BE2C (cell line): ENCODE results near the gene ZNF808.
A peak's percentile ranks its signal among the peaks of the same experiment; 100 is the strongest.
"Not testable (repeated sequence)": the region's sequence is repeated elsewhere in the genome, so short reads cannot be mapped to it uniquely, and the experiment has no call there.

ENCODE experiments used
- DNase-seq: peaks from one replicate; pipeline ENCODE4 v3.0.0-alpha.2; 2020
- H3K27me3 ChIP-seq: fragments of 250-450 bp; sonication (Bioruptor Pico); 2 replicates; pipeline ENCODE4 v1.5.1; 2020; ENCODE audit warnings: mild to moderate bottlenecking
- H3K36me3 ChIP-seq: fragments of 250-450 bp; sonication (Bioruptor Pico); 2 replicates; pipeline ENCODE4 v1.5.1; 2020; ENCODE audit warnings: mild to moderate bottlenecking
- H3K4me1 ChIP-seq: fragments of 250-450 bp; sonication (Bioruptor Pico); 2 replicates; pipeline ENCODE4 v1.5.1; 2020
- H3K4me3 ChIP-seq: 2 replicates; pipeline ENCODE4 v1.5.1; 2011; ENCODE audit warnings: low read depth, low read length
- H3K9me3 ChIP-seq: fragments of 250-450 bp; sonication (Bioruptor Pico); 2 replicates; pipeline ENCODE4 v1.5.1; 2020
- TF ChIP-seq, protein P1 (sequence below): IDR thresholded peaks from 2 replicates; pipeline ENCODE4 v1.5.1; 2012; ENCODE audit warnings: mild to moderate bottlenecking, low read depth, low read length

ZNF808 gene

DNA sequence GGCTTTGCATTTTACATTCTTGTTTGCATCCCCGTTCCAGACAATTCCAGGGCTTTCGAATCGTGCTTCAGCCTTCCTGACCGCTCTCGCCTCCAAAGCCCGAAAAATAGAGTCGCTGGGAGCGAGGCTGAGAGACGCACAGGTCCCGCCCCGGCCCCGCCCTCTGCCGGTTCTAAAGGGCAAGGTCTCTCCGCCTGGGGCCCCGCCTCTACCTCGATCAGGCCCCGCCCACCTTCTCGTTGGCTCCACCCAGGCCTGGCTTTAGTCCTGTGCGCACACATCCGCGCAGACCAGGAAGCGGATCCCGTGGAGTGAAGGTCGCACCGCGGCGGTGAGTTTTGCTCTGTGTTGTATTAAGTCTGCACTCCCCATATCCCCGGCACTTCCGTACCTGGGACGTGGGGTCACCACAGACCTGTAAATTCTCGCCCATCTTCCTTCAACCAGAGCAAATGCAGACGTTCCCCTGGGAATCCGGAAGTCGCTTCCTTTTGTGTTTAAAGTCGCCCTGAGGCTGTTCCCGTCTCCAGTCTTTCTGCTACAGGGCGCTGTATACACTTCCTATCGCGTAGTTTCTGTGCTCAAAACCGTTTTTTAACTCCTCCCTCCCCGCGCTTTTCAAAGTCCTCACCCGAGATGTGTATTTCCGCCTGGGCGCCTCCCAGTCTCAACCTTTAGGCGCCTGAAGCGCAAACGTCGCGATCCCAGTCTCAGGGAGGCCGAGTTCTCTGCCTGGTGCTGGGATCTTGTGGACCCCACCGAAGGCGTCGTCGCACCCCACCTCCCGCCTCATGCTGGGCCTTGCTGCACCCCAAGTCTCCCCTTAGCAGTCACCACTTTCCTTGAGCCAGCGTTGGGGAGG is 42.8 kb downstream of the ZNF808 start, which contains the start of gene ZNF701:
TSS of gene ZNF701 (plus strand) at position 288 of the 862 bp plus-strand sequence. CDS start 3,861 bp downstream, outside the sequence.
- DNase-seq = peak; percentile 95
- TF ChIP-seq, protein P1, sequence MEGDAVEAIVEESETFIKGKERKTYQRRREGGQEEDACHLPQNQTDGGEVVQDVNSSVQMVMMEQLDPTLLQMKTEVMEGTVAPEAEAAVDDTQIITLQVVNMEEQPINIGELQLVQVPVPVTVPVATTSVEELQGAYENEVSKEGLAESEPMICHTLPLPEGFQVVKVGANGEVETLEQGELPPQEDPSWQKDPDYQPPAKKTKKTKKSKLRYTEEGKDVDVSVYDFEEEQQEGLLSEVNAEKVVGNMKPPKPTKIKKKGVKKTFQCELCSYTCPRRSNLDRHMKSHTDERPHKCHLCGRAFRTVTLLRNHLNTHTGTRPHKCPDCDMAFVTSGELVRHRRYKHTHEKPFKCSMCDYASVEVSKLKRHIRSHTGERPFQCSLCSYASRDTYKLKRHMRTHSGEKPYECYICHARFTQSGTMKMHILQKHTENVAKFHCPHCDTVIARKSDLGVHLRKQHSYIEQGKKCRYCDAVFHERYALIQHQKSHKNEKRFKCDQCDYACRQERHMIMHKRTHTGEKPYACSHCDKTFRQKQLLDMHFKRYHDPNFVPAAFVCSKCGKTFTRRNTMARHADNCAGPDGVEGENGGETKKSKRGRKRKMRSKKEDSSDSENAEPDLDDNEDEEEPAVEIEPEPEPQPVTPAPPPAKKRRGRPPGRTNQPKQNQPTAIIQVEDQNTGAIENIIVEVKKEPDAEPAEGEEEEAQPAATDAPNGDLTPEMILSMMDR = peak; percentile 25; the same call in 1 of the 2 replicates

DNA sequence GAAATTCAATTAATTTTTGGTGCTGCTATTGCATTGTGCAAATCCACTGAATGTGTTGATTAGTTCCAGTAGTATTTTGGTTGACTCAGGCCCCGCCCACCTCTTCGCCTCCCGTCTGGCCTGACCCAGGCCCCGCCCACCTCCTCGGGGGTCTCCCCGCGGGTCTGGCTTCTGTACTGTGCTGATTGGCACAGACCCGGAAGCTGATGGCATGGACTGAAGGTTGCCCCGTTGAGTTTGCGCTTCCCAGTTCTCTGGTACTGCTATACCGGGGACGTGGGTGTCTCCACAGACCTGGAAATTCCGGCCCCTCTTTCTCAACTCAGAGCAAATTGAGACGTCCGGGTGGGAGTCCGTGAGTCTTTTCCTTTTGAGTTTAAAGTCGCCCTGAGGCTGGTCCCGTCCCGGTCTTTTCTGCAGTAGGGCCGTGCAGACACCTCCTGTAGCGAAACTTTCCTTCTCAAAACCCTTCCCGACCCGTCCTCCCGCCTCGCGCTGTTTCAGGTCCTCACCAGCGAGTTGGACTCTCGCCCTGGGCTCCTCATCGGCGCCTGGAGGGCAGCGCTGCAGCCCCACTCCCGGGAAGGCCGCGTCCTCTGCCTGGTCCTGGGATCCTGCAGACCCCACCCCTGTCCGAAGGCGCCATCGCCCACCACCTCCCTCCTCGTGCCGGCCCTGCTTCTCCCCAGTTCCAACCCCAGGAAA is 57.4 kb downstream of the ZNF808 start:
- H3K36me3 ChIP-seq = no peaks in the 10 kb centered on the region
- H3K9me3 ChIP-seq = no peaks in the 10 kb centered on the region
- no peaks in the 10 kb centered on the region for H3K4me1 ChIP-seq
- DNase-seq = no peak
- TF ChIP-seq, protein P1 = no peak
- H3K4me3 ChIP-seq = no peak overlapping the region
- no peaks in the 10 kb centered on the region for H3K27me3 ChIP-seq

More for the DNA sequence above, 42.8 kb downstream of the ZNF808 start, which contains the start of gene ZNF701:
- H3K9me3 ChIP-seq = no peaks in the 10 kb centered on the region
- H3K4me1 ChIP-seq = no peaks in the 10 kb centered on the region
- H3K36me3 ChIP-seq = no peaks in the 10 kb centered on the region; the same call in 1 of the 2 replicates
- H3K4me3 ChIP-seq = peak within 1 kb of the TSS; percentile 94
- no peaks in the 10 kb centered on the region for H3K27me3 ChIP-seq

DNA sequence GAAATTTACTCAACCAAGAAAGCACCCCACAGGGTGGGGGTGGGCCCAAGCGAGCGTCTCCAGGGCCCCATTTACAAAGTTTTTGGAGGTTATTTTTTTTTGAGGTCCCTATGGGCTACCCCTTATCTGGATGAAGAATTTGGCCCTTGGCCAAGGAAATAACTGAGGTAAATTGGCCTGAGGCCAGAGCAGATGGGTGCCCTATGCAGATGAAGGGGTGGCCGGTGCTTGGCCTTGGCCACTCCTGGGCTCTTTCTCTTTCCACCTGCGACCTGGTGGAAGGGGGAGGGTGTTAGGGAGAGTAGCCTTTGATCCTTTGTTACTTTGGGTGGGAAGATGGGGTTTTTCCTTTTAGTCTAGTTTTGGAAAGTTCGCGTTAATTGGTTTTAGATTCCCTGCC is 58.1 kb downstream of the ZNF808 start:
- no peaks in the 10 kb centered on the region for H3K36me3 ChIP-seq
- H3K27me3 ChIP-seq = no peaks in the 10 kb centered on the region
- no peaks in the 10 kb centered on the region for H3K4me1 ChIP-seq
- TF ChIP-seq, protein P1 = no peak
- no peaks in the 10 kb centered on the region for H3K9me3 ChIP-seq
- DNase-seq = no peak
- H3K4me3 ChIP-seq = no peak overlapping the region

DNA sequence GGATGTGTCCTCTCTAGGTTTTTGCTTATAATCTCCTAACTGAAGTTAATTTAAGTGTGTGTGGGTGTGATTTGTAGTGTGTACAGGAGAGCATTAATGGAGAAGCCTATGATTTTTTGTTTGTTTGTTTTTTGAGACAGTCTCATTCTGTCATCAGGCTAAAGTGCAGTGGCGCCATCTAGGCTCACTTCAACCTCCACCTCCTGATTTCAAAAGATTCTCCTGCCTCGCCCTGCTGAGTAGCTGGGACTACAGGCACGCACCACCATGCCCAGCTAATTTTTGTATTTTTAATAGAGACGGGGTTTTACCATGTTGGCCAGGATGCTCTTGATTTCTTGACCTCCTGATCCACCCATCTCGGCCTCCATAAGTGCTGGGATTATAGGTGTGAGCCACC is 63.3 kb downstream of the ZNF808 start:
- no peaks in the 10 kb centered on the region for H3K27me3 ChIP-seq

DNA sequence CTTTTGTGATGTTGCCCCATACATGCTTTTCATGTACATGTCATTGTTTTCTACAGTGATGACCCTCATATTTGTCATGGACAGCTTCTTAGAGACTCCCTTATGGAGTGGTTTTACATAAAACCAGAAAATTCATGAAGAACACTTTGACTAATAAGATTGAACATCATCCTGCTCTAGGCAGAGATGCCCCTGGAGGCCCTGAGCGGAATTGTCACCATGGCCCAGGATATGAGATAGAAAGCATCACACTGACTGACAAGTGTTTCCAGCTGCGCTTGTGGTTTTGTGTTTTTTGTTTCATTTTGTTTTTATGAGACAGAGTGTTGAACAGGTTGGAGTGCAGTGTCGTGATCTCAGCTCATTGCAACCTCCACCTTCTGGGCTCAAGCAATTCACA is 64.8 kb downstream of the ZNF808 start:
- H3K27me3 ChIP-seq = no peaks in the 10 kb centered on the region
- no peaks in the 10 kb centered on the region for H3K4me1 ChIP-seq
- H3K9me3 ChIP-seq = no peaks in the 10 kb centered on the region
- TF ChIP-seq, protein P1 = no peak
- H3K4me3 ChIP-seq = no peak overlapping the region
- H3K36me3 ChIP-seq = no peaks in the 10 kb centered on the region
- no peak for DNase-seq

More for the DNA sequence above, 63.3 kb downstream of the ZNF808 start:
- Histone ChIP-seq H3K36me3 (no peaks in the 10 kb centered on the region), H3K4me1 (no peaks in the 10 kb centered on the region), H3K4me3 (no peak overlapping the region), H3K9me3 (no peaks in the 10 kb centered on the region)
- no peak for DNase-seq
- TF ChIP-seq, protein P1 = no peak

DNA sequence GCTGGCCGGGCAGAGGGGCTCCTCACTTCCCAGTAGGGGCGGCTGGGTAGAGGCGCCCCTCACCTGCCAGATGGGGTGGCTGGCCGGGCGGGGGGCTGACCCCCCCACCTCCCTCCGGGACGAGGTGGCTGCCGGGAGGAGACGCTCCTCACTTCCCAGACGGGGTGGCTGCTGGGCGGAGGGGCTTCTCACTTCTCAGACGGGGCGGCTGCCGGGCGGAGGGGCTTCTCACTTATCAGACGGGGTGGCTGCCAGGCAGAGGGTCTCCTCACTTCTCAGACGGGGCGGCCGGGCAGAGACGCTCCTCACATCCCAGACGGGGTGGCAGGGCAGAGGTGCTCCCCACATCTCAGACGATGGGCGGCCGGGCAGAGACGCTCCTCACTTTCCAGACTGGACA is 66.0 kb downstream of the ZNF808 start:
- H3K36me3 ChIP-seq = not testable (repeated sequence)

More for the DNA sequence above, 66.0 kb downstream of the ZNF808 start:
- H3K27me3 ChIP-seq, H3K9me3 ChIP-seq, H3K4me3 ChIP-seq, DNase-seq, H3K4me1 ChIP-seq: not testable (repeated sequence)
